ENCODE measurements around the gene DHX35.

GRCh38 chr20:38979434-38979833 is 17.3 kb downstream of the DHX35 start:
- TF ChIP-seq, protein P1, sequence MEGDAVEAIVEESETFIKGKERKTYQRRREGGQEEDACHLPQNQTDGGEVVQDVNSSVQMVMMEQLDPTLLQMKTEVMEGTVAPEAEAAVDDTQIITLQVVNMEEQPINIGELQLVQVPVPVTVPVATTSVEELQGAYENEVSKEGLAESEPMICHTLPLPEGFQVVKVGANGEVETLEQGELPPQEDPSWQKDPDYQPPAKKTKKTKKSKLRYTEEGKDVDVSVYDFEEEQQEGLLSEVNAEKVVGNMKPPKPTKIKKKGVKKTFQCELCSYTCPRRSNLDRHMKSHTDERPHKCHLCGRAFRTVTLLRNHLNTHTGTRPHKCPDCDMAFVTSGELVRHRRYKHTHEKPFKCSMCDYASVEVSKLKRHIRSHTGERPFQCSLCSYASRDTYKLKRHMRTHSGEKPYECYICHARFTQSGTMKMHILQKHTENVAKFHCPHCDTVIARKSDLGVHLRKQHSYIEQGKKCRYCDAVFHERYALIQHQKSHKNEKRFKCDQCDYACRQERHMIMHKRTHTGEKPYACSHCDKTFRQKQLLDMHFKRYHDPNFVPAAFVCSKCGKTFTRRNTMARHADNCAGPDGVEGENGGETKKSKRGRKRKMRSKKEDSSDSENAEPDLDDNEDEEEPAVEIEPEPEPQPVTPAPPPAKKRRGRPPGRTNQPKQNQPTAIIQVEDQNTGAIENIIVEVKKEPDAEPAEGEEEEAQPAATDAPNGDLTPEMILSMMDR (IDR thresholded peaks at IDR 0.05; ENCODE audit: low read depth, low read length, poor library complexity, severe bottlenecking): no peak
- no peak for TF ChIP-seq EZH2phosphoT487 (IDR thresholded peaks at IDR 0.05; ENCODE audit: borderline replicate concordance, low read length)

Data from DOHH2 (cell line).